Keratinocyte (primary cell): ENCODE measurements around the gene RYR1. TPM values are rescaled to one million over a fixed set of nuclear protein-coding genes. Genes with fewer than 3 reads are reported as not detected.

ENCODE experiments used
- DNase-seq: peaks from one replicate; pipeline ENCODE4 v3.0.0-alpha.2; 2011; ENCODE audit warnings: low read depth, missing footprints, low spot score
- FAIRE-seq: peaks from 2 replicates; lab custom pipeline; 2011; peaks lifted over from hg19 to GRCh38; lab: Jason Lieb, UNC
- H2AFZ ChIP-seq: 2 replicates; pipeline ENCODE4 v1.6.0; 2012; ENCODE audit warnings: low read length, control low read depth, inconsistent platforms; ENCODE audit not compliant: control insufficient read depth
- H3K27ac ChIP-seq: 2 replicates; pipeline ENCODE4 v1.5.1; 2011; ENCODE audit warnings: low read length; ENCODE audit not compliant: control insufficient read depth, insufficient read depth
- H3K27me3 ChIP-seq: 3 replicates; pipeline ENCODE4 v1.6.0; 2011; ENCODE audit warnings: low read length; ENCODE audit not compliant: control insufficient read depth, insufficient read depth; ENCODE audit errors: extremely low read depth
- H3K36me3 ChIP-seq, 2 experiments: 2 replicates in 1 of 2; 3 replicates in 1 of 2; pipeline ENCODE4 v1.5.1; 2011; ENCODE audit warnings: low read length in 2 of 2, mild to moderate bottlenecking in 1 of 2; ENCODE audit not compliant: control insufficient read depth in 2 of 2, insufficient read depth in 2 of 2; ENCODE audit errors: extremely low read depth in 1 of 2
- H3K4me1 ChIP-seq: 3 replicates; pipeline ENCODE4 v1.5.1; 2011; ENCODE audit warnings: low read length; ENCODE audit not compliant: control insufficient read depth, insufficient read depth; ENCODE audit errors: extremely low read depth
- H3K4me2 ChIP-seq: 3 replicates; pipeline ENCODE4 v1.6.0; 2011; ENCODE audit warnings: low read depth, low read length; ENCODE audit not compliant: control insufficient read depth, insufficient read depth; ENCODE audit errors: extremely low read depth
- H3K4me3 ChIP-seq, 3 experiments: fragments of 200-600 bp in 1 of 3; sonication (generic) in 1 of 3; 2 replicates in 2 of 3; 3 replicates in 1 of 3; pipeline ENCODE4 v1.5.1; 2011 to 2016; ENCODE audit warnings: low read length in 3 of 3, mild to moderate bottlenecking in 3 of 3, control low read depth in 2 of 3, inconsistent platforms in 1 of 3, low read depth in 1 of 3, mixed read lengths in 1 of 3, mixed run types in 1 of 3, moderate library complexity in 1 of 3; ENCODE audit not compliant: control insufficient read depth in 2 of 3, insufficient read depth in 2 of 3; ENCODE audit errors: extremely low read depth in 1 of 3
- H3K79me2 ChIP-seq: 2 replicates; pipeline ENCODE4 v1.6.0; 2012; ENCODE audit warnings: low read length; ENCODE audit not compliant: control insufficient read depth, insufficient read depth
- H3K9ac ChIP-seq: 3 replicates; pipeline ENCODE4 v1.6.0; 2011; ENCODE audit warnings: low read length; ENCODE audit not compliant: control insufficient read depth, insufficient read depth; ENCODE audit errors: extremely low read depth
- H3K9me1 ChIP-seq: 3 replicates; pipeline ENCODE4 v1.6.0; 2011; ENCODE audit warnings: low read length; ENCODE audit not compliant: control insufficient read depth, insufficient read depth; ENCODE audit errors: extremely low read depth
- H3K9me3 ChIP-seq: 2 replicates; pipeline ENCODE4 v1.5.1; 2012; ENCODE audit warnings: low read depth, low read length; ENCODE audit not compliant: control insufficient read depth
- H4K20me1 ChIP-seq: 3 replicates; pipeline ENCODE4 v1.6.0; 2011; ENCODE audit warnings: low read length; ENCODE audit not compliant: control insufficient read depth, insufficient read depth; ENCODE audit errors: extremely low read depth
- CTCF ChIP-seq, 3 experiments: IDR thresholded peaks in 1 of 3; conservative IDR thresholded peaks in 1 of 3; optimal IDR thresholded peaks in 1 of 3; 2 replicates in 2 of 3; 3 replicates in 1 of 3; pipeline versions ENCODE3 to v1.5.1; 2011; ENCODE audit warnings: low read length in 3 of 3, mild to moderate bottlenecking in 3 of 3, moderate library complexity in 2 of 3, control low read depth in 1 of 3, inconsistent platforms in 1 of 3; ENCODE audit not compliant: insufficient read depth in 2 of 3; ENCODE audit errors: extremely low read depth in 1 of 3
- EZH2 ChIP-seq: IDR thresholded peaks from one replicate; pipeline ENCODE4 v1.6.1; 2012; ENCODE audit warnings: inconsistent platforms, mild to moderate bottlenecking, low read length, moderate library complexity
- dilution Hi-C: fragments of 300-500 bp; cut with MboI; formaldehyde crosslinking; loops from one replicate; pipeline ENCODE4 v1.7.0; 2020; ENCODE audit warnings: low sequenced_read_pairs; ENCODE audit not compliant: extremely low pct_ligation_motif_present
- polyA plus RNA-seq, 5 experiments: library from polyadenylated mRNA; depleted of rRNA in 3 of 5; stranded (reverse) in 3 of 5; stranded (forward) in 1 of 5; unstranded in 1 of 5; fragments of >200 nt; gene quantifications; 1 replicate in 1 of 5; 2 replicates in 3 of 5; 3 replicates in 1 of 5; pipeline versions ENCODE4 v1.2.1 to v1.2.3, GENCODE V29; 2011 to 2012; ENCODE audit warnings: missing spikeins in 2 of 5, low read depth in 1 of 5, low replicate concordance in 1 of 5

The RYR1 gene
- polyA plus RNA-seq, 1 donor (not counting 4 experiments of a cell fraction or from before 2014, with no cell fraction given), result 0.41 TPM

- Histone ChIP-seq H3K27ac (no peak overlapping the region), H3K4me2 (no peak overlapping the region), H3K9me3 (no peaks in the 10 kb centered on the region), H3K4me3 (no peak overlapping the region), H2AFZ (no peak overlapping the region), H3K9me1 (no peaks in the 10 kb centered on the region), H3K36me3 (no peaks in the 10 kb centered on the region), H3K4me1 (no peaks in the 10 kb centered on the region), H3K9ac (no peak overlapping the region), H4K20me1 (no peaks in the 10 kb centered on the region), H3K27me3 (no peaks in the 10 kb centered on the region), H3K79me2 (no peaks in the 10 kb centered on the region)
- TF ChIP-seq CTCF (optimal IDR thresholded peaks at IDR 0.05 in 1 of 3, IDR thresholded peaks at IDR 0.05 in 1 of 3, conservative IDR thresholded peaks at IDR 0.05 in 1 of 3; ENCODE audit: extremely low read depth in 1 of 3, insufficient read depth in 2 of 3, low read length in 3 of 3) (no peak), EZH2 (no peak)
- dilution Hi-C loops, result no loop called here
- no peak for FAIRE-seq
- no peak for DNase-seq
Measured at GRCh38 chr19:38488096-38488495, 54.6 kb downstream of the RYR1 start.

GRCh38 chr19:38488776-38489481 is 55.4 kb downstream of the RYR1 start:
- Histone ChIP-seq H3K9ac (no peak overlapping the region), H4K20me1 (no peaks in the 10 kb centered on the region), H3K4me2 (no peak overlapping the region), H2AFZ (no peak overlapping the region), H3K4me3 (no peak overlapping the region), H3K27ac (no peak overlapping the region), H3K9me1 (no peaks in the 10 kb centered on the region), H3K9me3 (no peaks in the 10 kb centered on the region), H3K36me3 (no peaks in the 10 kb centered on the region), H3K79me2 (no peaks in the 10 kb centered on the region), H3K4me1 (no peaks in the 10 kb centered on the region), H3K27me3 (no peaks in the 10 kb centered on the region)
- DNase-seq, result no peak
- dilution Hi-C loops, result no loop called here
- TF ChIP-seq CTCF (optimal IDR thresholded peaks at IDR 0.05 in 1 of 3, IDR thresholded peaks at IDR 0.05 in 1 of 3, conservative IDR thresholded peaks at IDR 0.05 in 1 of 3; ENCODE audit: extremely low read depth in 1 of 3, insufficient read depth in 2 of 3, low read length in 3 of 3) (no peak), EZH2 (no peak)
- no peak for FAIRE-seq
